ENCODE results near the gene CARS1.

CARS1 gene

DNA sequence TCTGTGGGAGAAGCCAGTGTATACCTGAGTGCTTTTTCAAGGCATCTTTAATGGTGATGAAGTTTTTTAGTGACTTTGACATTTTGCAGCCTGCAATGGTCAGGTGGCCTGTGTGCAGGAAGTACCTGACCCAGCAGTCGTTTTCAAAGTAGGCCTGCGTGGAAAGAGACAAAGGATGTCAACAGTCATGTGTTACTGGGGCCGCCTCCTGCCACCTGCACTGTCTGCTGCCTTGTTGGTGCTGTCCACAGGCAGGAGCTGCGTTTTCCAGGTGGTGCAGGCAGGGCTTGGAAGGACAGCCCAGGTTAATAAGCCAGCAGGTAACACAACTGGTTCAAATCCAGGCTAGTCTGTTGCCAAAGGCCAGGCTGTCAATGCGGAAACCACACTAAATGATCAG, 38.6 kb downstream of the CARS1 start:
- ChIA-PET CTCF (no interaction called here), POLR2A (no interaction called here)
- TF ChIP-seq, protein P1, sequence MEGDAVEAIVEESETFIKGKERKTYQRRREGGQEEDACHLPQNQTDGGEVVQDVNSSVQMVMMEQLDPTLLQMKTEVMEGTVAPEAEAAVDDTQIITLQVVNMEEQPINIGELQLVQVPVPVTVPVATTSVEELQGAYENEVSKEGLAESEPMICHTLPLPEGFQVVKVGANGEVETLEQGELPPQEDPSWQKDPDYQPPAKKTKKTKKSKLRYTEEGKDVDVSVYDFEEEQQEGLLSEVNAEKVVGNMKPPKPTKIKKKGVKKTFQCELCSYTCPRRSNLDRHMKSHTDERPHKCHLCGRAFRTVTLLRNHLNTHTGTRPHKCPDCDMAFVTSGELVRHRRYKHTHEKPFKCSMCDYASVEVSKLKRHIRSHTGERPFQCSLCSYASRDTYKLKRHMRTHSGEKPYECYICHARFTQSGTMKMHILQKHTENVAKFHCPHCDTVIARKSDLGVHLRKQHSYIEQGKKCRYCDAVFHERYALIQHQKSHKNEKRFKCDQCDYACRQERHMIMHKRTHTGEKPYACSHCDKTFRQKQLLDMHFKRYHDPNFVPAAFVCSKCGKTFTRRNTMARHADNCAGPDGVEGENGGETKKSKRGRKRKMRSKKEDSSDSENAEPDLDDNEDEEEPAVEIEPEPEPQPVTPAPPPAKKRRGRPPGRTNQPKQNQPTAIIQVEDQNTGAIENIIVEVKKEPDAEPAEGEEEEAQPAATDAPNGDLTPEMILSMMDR (IDR thresholded peaks at IDR 0.05; ENCODE audit: control extremely low read depth, extremely low read depth, low read depth, missing control alignments), result no peak
- no peak for DNase-seq (ENCODE audit: extremely low spot score)

DNA sequence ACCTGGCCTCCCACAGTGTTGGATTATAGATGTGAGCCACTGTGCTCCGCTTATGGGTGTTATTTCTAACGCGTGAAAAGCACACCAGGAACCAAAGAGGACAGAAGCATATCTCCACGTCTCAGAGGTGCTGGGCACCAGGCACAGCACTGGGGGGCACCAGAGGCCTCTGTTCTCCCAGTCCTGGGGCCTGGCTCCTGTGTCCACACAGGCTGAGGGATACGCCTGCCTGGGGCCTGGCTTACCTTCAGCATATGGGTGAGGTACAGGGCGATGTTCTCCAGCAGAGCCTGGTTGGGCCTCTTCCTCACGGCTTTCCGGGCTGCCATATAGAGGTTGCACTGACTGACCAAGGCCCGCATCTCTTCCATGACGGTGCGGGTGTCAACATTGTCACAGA, 40.4 kb downstream of the CARS1 start:
- ChIA-PET CTCF (interaction anchor here (0.8 to 4.9 kb wide), 3 partner anchors 15 to 87 kb away, joined by 3 to 24 read pairs (median 3); no protein-coding TSS in a partner anchor), POLR2A (no interaction called here)
- TF ChIP-seq, protein P1 (IDR thresholded peaks at IDR 0.05; ENCODE audit: control extremely low read depth, extremely low read depth, low read depth, missing control alignments), result no peak
- DNase-seq (ENCODE audit: extremely low spot score), result no peak

DNA sequence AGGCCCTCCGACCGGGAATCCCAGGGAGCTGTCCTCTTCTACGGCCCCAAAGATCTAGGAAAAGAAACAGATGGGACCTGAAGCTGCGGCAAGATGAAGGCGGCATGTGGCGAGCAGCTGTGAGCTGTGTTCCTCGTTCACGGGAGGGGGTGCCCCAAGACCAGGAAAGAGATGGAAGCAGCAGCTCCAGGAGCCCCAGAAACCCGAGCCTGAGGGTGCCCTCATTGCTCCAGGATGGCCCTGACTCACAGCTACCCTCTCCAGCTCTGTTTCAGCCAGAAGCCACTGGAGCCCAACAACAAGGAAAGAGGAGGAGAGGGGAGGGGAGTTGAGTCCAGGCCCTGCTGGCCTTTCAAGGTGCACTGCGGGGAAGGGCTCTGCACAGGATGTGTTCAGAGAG, 41.4 kb downstream of the CARS1 start:
- POLR2A ChIA-PET, result no interaction called here
- no peak for DNase-seq (ENCODE audit: extremely low spot score)
- CTCF ChIA-PET, result interaction anchor here (0.6 to 4.9 kb wide), 8 partner anchors 9 to 86 kb away, joined by 3 to 24 read pairs (median 5); no protein-coding TSS in a partner anchor

DNA sequence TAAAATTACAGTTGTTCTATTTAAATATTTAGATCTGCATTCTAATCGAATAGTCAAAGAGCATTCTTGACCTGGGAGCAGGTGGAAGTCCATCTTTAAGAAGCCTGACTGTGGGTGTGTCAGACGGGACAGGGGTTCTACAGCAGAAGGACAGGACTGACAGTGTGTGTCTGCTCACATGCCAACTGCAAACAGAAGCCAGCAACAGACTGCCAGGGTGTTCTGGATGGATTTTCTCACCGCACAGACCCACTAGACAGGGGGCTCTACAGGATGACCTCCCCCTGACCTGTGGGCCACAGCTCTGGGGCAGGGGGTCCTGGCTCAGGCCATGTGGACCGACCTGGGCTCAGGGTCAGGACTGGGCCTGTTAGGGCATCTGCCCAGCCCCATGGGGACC, 42.3 kb downstream of the CARS1 start:
- no peak for DNase-seq (ENCODE audit: extremely low spot score)
- CTCF ChIA-PET, result interaction anchor here (1.0 to 4.9 kb wide), 8 partner anchors 20 to 76 kb away, joined by 3 to 24 read pairs (median 4); no protein-coding TSS in a partner anchor
- POLR2A ChIA-PET, result no interaction called here
- TF ChIP-seq, protein P1 (IDR thresholded peaks at IDR 0.05; ENCODE audit: control extremely low read depth, extremely low read depth, low read depth, missing control alignments), result no peak

More for the DNA sequence above, 41.4 kb downstream of the CARS1 start:
- TF ChIP-seq, protein P1 (IDR thresholded peaks at IDR 0.05; ENCODE audit: control extremely low read depth, extremely low read depth, low read depth, missing control alignments), result no peak

DNA sequence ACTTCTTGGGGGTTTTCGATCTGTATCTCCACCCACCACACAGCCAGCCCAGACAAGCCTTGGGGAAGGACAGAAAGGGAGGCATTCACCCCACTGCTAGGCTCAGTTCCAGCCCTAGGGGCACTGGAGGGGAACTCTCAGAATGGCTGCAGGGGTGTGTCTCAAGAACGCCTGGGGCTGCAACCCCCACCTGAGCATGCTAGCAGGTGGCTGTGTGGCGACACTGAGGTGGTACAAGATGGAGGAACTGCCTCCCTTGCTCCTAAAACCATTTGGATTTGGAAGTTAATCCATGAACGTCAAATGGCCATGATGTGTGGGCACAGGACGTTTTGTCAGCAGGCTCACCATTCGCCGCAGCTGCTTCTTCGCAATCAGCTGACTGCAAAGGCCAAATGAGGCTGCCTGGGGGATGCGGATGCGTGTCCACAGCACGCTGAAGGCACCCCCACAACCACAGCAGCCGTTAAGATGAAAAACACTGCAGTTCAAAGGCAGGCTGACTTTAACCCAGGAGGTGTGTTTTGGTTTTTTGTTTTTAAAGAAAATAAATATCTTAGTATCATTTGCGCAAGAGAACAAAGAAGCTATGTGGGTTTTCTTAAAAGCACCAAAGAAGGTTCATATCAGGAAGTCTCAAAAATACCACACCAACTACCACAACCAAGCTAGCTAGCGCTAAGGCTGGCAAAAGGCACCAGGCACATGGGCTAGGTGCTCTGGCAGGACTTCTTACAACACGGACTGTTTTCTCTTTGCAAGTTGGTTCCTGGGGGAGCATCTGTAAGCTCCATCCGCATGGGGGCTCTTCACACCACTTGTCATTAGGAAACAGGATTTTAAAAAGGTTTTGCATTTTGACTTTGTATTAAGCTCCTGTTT, 42.9 kb downstream of the CARS1 start:
- TF ChIP-seq, protein P1 (IDR thresholded peaks at IDR 0.05; ENCODE audit: control extremely low read depth, extremely low read depth, low read depth, missing control alignments), result no peak
- CTCF ChIA-PET, result interaction anchor here (0.9 to 4.9 kb wide), 9 partner anchors 9 to 77 kb away, joined by 3 to 24 read pairs (median 3); no protein-coding TSS in a partner anchor
- DNase-seq (ENCODE audit: extremely low spot score), result peak; percentile 39
- POLR2A ChIA-PET, result no interaction called here

DNA sequence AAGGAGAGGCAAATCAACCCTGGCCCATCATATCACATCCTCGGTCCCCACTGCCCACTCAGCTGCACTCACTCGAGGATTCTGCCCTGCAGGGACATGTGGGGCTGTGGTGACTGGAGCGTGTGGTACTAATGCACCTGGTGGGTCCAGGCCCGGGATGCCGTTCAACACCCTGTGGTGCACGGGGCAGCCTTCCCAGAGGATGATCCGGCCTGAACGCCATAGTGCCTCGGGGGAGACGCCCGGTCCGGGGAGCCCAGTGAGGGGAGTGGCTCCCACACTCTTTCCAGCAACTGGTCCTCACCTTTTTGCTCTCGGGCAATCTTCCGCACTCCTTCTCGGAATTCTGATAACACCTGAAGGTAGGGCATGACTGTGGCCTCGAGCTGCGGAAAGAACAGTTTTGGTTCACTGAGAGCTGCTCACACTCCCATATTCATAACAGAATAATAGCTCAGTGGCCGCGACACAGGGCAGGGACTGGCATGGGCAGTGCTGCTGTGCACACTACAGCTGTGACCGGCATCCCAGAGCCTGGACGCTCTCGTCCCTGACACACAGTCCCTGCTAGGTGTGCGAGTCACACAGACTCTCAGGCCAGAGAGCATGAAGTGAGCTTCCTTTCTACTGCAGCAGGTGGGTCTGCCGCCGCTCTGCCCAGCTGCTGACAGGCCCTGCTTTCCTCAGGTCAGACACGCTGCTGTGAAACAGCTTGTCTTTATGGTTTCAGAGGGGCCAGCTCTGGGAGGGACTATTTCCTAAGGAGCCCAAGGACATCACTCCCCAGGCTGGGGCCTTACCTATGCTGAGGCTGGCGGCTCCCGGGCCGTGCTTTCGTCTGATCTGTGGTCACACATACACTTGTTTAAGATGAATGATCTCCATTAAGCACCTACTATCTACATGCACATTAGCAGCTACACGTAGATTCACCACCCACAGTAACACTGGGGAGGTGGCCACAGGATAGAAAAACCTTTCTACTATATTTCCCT, 45.0 kb downstream of the CARS1 start:
- POLR2A ChIA-PET, result interaction anchor here (0.7 kb wide), 1 partner anchor 667 kb away, joined by 7 read pairs; no protein-coding TSS in a partner anchor
- TF ChIP-seq, protein P1 (IDR thresholded peaks at IDR 0.05; ENCODE audit: control extremely low read depth, extremely low read depth, low read depth, missing control alignments), result no peak
- no peak for DNase-seq (ENCODE audit: extremely low spot score)
- CTCF ChIA-PET, result interaction anchor here (0.7 to 4.9 kb wide), 5 partner anchors 9 to 70 kb away, joined by 3 to 24 read pairs (median 3); no protein-coding TSS in a partner anchor

Measured in GM10248 (cell line).